KMS-11 (cell line): ENCODE results near the gene AGPAT2.
A peak's percentile ranks its signal among the peaks of the same experiment; 100 is the strongest.

Experiments
- H2AFZ ChIP-seq: fragments of 200-600 bp; sonication (generic); 2 replicates; pipeline ENCODE4 v1.6.1; 2016; ENCODE audit warnings: antibody characterized with exemption, mixed run types, low read depth
- H3K27ac ChIP-seq: fragments of 200-600 bp; sonication (generic); 2 replicates; pipeline ENCODE4 v1.6.1; 2016; ENCODE audit warnings: mild to moderate bottlenecking, mixed run types
- H3K27me3 ChIP-seq: fragments of 200-600 bp; sonication (generic); 2 replicates; pipeline ENCODE4 v1.6.1; 2017; ENCODE audit warnings: mild to moderate bottlenecking, low read depth, mixed run types, moderate library complexity; ENCODE audit not compliant: insufficient read depth
- H3K36me3 ChIP-seq: fragments of 200-600 bp; sonication (generic); 2 replicates; pipeline ENCODE4 v1.6.1; 2017; ENCODE audit warnings: mild to moderate bottlenecking, mixed run types; ENCODE audit not compliant: insufficient read depth
- H3K4me1 ChIP-seq: fragments of 200-600 bp; sonication (generic); 2 replicates; pipeline ENCODE4 v1.6.1; 2016; ENCODE audit warnings: mild to moderate bottlenecking, low read depth, mixed run types; ENCODE audit not compliant: poor library complexity, severe bottlenecking
- H3K4me2 ChIP-seq: fragments of 200-600 bp; sonication (generic); 2 replicates; pipeline ENCODE4 v1.7.0; 2016; ENCODE audit warnings: mild to moderate bottlenecking, mixed run types
- H3K4me3 ChIP-seq: fragments of 200-600 bp; sonication (generic); IDR thresholded peaks from 2 replicates; pipeline ENCODE4 v1.6.1; 2017; ENCODE audit warnings: low read depth, low read length, mixed read lengths; ENCODE audit not compliant: insufficient read depth
- H3K79me2 ChIP-seq: fragments of 200-600 bp; sonication (generic); 2 replicates; pipeline ENCODE4 v1.6.1; 2016; ENCODE audit warnings: low read depth, mixed run types; ENCODE audit not compliant: insufficient read depth
- H3K9ac ChIP-seq: fragments of 200-600 bp; sonication (generic); 2 replicates; pipeline ENCODE4 v1.6.1; 2016; ENCODE audit warnings: mild to moderate bottlenecking, mixed run types
- H4K20me1 ChIP-seq: fragments of 200-600 bp; sonication (generic); 2 replicates; pipeline ENCODE4 v1.6.1; 2016; ENCODE audit warnings: mild to moderate bottlenecking, mixed run types; ENCODE audit not compliant: insufficient read depth
- TF ChIP-seq, protein P1 (sequence below): fragments of 200-600 bp; sonication (generic); conservative IDR thresholded peaks from 2 replicates; pipeline ENCODE4 v1.6.1; 2017; ENCODE audit warnings: low read depth, mild to moderate bottlenecking, antibody characterized with exemption, low read length, moderate library complexity, mixed read lengths

AGPAT2 gene

GRCh38 chr9:136694163-136694871 lies 7.1 kb upstream of the AGPAT2 start:
- TF ChIP-seq, protein P1, sequence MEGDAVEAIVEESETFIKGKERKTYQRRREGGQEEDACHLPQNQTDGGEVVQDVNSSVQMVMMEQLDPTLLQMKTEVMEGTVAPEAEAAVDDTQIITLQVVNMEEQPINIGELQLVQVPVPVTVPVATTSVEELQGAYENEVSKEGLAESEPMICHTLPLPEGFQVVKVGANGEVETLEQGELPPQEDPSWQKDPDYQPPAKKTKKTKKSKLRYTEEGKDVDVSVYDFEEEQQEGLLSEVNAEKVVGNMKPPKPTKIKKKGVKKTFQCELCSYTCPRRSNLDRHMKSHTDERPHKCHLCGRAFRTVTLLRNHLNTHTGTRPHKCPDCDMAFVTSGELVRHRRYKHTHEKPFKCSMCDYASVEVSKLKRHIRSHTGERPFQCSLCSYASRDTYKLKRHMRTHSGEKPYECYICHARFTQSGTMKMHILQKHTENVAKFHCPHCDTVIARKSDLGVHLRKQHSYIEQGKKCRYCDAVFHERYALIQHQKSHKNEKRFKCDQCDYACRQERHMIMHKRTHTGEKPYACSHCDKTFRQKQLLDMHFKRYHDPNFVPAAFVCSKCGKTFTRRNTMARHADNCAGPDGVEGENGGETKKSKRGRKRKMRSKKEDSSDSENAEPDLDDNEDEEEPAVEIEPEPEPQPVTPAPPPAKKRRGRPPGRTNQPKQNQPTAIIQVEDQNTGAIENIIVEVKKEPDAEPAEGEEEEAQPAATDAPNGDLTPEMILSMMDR = peak; percentile 36; the same call in 1 of the 2 replicates
- Histone ChIP-seq H3K4me2 (peak overlapping the region; percentile 83; the same call in 1 of the 2 replicates), H3K27ac (peak overlapping the region; percentile 95), H3K79me2 (no peaks in the 10 kb centered on the region), H2AFZ (no peak overlapping the region), H3K9ac (no peak overlapping the region), H3K36me3 (no peaks in the 10 kb centered on the region), H4K20me1 (no peaks in the 10 kb centered on the region), H3K4me1 (peaks cover 68% of the 10 kb centered on the region), H3K27me3 (no peaks in the 10 kb centered on the region), H3K4me3 (no peak overlapping the region)

- Histone ChIP-seq H3K4me1 (peaks cover 64% of the 10 kb centered on the region), H3K4me2 (peak overlapping the region; percentile 29; the same call in 1 of the 2 replicates), H2AFZ (no peak overlapping the region), H3K79me2 (no peaks in the 10 kb centered on the region), H4K20me1 (no peaks in the 10 kb centered on the region), H3K4me3 (no peak overlapping the region), H3K27ac (peak overlapping the region; percentile 95), H3K27me3 (no peaks in the 10 kb centered on the region), H3K36me3 (no peaks in the 10 kb centered on the region), H3K9ac (no peak overlapping the region)
- TF ChIP-seq, protein P1 = no peak
Observed at GRCh38 chr9:136693490-136694162, 6.4 kb upstream of the AGPAT2 start.

DNA sequence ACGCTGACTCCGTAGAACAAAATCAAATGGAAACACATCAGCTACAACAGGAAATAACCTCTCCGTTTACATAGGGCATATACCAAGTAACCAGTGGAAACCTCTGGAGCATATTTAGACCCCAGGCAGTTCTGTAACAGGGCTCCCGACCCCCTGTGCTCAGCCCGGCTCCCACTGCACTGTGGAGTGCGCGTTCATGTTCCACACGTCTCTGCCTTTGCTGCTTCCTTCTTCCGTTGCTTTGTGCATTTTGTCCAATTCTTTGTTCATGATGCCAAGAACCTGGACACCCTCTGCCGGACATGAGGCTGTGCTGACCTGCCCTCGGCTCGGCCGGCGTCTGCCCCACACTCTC lies 5.9 kb upstream of the AGPAT2 start:
- Histone ChIP-seq H3K9ac (no peak overlapping the region), H3K4me3 (no peak overlapping the region), H3K36me3 (no peaks in the 10 kb centered on the region), H2AFZ (no peak overlapping the region), H4K20me1 (no peaks in the 10 kb centered on the region), H3K27ac (no peak overlapping the region; the same call in 1 of the 2 replicates), H3K79me2 (no peaks in the 10 kb centered on the region), H3K27me3 (no peaks in the 10 kb centered on the region), H3K4me1 (peaks cover 59% of the 10 kb centered on the region), H3K4me2 (no peak overlapping the region; the same call in 1 of the 2 replicates)
- TF ChIP-seq, protein P1 = no peak

- H3K27ac ChIP-seq = no peak overlapping the region
- H3K27me3 ChIP-seq = no peaks in the 10 kb centered on the region
- H3K4me3 ChIP-seq = no peak overlapping the region
- H3K4me1 ChIP-seq = peaks cover 58% of the 10 kb centered on the region
- H3K36me3 ChIP-seq = no peaks in the 10 kb centered on the region
- no peaks in the 10 kb centered on the region for H3K79me2 ChIP-seq
- TF ChIP-seq, protein P1 = no peak
- no peak overlapping the region for H3K9ac ChIP-seq
- no peak overlapping the region for H2AFZ ChIP-seq
- no peaks in the 10 kb centered on the region for H4K20me1 ChIP-seq
- H3K4me2 ChIP-seq = no peak overlapping the region
Observed at GRCh38 chr9:136692185-136693134, 5.2 kb upstream of the AGPAT2 start.
